Mesothelial cell of epicardium (in vitro differentiated cells): ENCODE measurements around the gene CST3. TPM values are rescaled to one million over a fixed set of nuclear protein-coding genes. Genes with fewer than 3 reads are reported as not detected.

Experiments used
- DNase-seq, 2 experiments: peaks; one replicate each; pipeline ENCODE4 v3.0.0; 2021; ENCODE audit warnings: low spot score in 2 of 2; ENCODE audit not compliant: unreplicated experiment in 2 of 2
- H3K27ac Mint-ChIP-seq: 2 replicates; pipeline ENCODE4 v1.8.0; 2021; ENCODE audit warnings: mixed read lengths
- H3K27me3 Mint-ChIP-seq: 2 replicates; pipeline ENCODE4 v1.8.0; 2021; ENCODE audit warnings: low read depth, mixed read lengths
- H3K36me3 Mint-ChIP-seq: 2 replicates; pipeline ENCODE4 v1.8.0; 2021; ENCODE audit warnings: mixed read lengths
- H3K4me1 Mint-ChIP-seq: 2 replicates; pipeline ENCODE4 v1.8.0; 2021; ENCODE audit warnings: mixed read lengths
- H3K4me3 Mint-ChIP-seq: 2 replicates; pipeline ENCODE4 v1.8.0; 2021; ENCODE audit warnings: mild to moderate bottlenecking, moderate library complexity, mixed read lengths
- H3K9me3 Mint-ChIP-seq: 2 replicates; pipeline ENCODE4 v1.8.0; 2021; ENCODE audit warnings: mixed read lengths
- total RNA-seq: library from RNA; stranded (reverse); gene quantifications from 3 replicates; pipeline ENCODE4 v1.2.1, GENCODE V29; 2021
- TF ChIP-seq, protein P1 (sequence below): fragments of 200-600 bp; sonication (generic); IDR thresholded peaks from one replicate; pipeline ENCODE4 v1.5.0; 2021; ENCODE audit warnings: antibody characterized with exemption; ENCODE audit not compliant: unreplicated experiment

Gene CST3
- total RNA-seq, 1 donor from 2014 or later = 138 TPM

DNA sequence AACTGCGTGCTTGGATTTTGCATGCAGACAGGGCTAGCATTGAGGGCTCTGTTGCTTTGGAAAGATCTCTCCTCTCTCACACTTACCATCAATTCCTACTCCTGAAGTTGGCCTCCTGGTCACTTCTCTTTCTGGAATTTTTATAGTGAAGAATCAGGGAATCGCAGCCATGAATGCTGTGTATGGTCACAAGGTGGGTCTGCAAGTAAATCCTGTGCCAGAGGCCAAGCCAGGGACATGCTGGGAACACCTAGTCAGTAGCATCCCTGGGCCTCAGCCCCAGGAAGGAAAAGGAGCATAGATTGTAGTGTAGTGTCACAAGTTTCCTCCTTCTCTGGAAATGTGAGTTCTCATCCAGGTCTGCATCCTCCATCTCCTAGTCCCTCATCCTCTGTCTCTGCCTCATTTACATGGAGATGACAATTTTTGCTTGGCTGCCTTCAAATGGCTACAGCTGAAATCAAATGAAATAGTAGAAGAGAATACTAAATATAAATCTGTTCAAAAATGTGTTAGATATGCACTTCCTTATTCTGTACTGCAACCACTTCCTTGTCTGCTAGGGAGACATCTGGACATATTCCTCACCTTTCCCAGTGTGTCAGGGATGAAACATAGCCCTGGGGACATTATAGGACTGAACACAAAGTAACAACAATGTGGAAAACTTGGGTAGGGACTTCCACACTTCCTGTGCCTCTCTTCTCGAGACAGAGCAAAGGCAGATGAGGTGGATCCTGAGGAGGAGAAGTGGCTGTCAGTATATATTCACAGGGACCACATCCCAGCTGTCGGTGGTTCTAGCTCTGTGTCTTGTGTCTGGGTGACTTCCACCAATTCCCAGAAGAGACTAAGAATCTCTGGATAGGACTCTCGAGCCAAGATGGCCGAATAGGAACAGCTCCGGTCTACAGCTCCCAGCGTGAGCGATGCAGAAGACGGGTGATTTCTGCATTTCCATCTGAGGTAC, 49.0 kb downstream of the CST3 start:
- Mint-ChIP-seq H3K27ac (no peak overlapping the region), H3K4me3 (peak overlapping the region; percentile 56), H3K36me3 (no peaks in the 10 kb centered on the region), H3K4me1 (no peaks in the 10 kb centered on the region), H3K27me3 (peaks cover 11% of the 10 kb centered on the region), H3K9me3 (no peaks in the 10 kb centered on the region)
- TF ChIP-seq, protein P1, sequence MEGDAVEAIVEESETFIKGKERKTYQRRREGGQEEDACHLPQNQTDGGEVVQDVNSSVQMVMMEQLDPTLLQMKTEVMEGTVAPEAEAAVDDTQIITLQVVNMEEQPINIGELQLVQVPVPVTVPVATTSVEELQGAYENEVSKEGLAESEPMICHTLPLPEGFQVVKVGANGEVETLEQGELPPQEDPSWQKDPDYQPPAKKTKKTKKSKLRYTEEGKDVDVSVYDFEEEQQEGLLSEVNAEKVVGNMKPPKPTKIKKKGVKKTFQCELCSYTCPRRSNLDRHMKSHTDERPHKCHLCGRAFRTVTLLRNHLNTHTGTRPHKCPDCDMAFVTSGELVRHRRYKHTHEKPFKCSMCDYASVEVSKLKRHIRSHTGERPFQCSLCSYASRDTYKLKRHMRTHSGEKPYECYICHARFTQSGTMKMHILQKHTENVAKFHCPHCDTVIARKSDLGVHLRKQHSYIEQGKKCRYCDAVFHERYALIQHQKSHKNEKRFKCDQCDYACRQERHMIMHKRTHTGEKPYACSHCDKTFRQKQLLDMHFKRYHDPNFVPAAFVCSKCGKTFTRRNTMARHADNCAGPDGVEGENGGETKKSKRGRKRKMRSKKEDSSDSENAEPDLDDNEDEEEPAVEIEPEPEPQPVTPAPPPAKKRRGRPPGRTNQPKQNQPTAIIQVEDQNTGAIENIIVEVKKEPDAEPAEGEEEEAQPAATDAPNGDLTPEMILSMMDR = no peak
- no peak for DNase-seq

DNA sequence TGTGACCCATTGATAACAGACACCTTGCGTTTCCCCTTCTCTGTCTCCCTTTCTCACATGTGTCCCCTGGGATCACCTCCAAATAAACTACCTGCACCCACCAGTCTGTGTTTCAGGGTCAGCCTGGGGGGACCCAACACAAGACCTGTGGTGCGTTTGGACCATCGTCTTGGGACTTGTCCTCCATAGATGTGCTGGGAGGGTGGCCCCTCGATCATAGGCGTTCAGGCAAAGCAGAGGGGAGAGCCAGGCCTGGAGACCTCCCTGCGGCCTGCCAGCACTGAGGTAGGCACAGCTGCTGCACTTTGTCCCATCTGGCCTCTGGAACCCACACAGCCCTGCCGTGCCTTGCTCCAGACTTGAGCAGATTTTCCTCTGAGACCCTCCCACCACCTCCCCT, 50.1 kb downstream of the CST3 start:
- no peak overlapping the region for H3K4me3 Mint-ChIP-seq
- no peaks in the 10 kb centered on the region for H3K36me3 Mint-ChIP-seq
- peaks cover 11% of the 10 kb centered on the region for H3K27me3 Mint-ChIP-seq
- H3K9me3 Mint-ChIP-seq = no peaks in the 10 kb centered on the region
- TF ChIP-seq, protein P1 = no peak
- DNase-seq = no peak
- H3K4me1 Mint-ChIP-seq = no peaks in the 10 kb centered on the region
- no peak overlapping the region for H3K27ac Mint-ChIP-seq

DNA sequence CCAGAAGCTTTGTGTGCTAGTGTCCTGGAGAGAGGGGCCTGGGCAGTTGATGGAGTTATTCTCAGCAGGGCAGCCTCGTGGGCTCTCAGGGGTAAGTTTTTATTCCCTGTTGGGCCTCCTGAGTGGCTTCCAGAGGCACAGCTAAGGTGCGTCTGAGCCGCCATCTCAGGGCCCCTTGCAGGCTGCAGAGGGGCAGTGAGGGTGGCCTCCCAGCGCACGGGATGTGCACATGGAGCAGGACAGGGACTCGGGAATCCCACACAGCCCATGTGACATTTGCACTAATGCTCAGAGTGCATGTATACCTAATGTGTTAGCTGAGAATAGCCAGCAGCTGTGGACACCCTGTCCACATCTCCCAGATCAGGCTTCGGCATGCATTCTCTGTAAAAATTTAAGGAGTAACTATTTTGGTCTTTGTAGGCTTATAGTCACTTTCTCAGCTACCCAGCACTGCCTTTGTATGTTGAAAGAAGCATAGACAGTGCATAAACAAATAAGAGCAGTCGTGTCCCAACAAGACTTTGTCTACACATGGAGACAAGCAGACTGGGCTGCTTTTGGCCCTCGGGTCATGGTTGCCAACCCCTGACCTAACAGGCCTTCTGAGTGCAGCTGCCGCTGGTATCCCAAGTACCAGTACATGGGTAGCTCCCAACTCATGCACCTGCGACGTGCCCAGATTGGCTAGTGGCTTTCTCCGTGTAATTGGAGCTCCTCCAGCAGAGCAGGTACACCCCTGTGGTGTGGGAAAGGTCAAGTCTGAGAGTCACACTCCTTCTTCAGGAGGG, 50.8 kb downstream of the CST3 start:
- Mint-ChIP-seq H3K9me3 (no peaks in the 10 kb centered on the region), H3K27ac (no peak overlapping the region), H3K27me3 (peaks cover 11% of the 10 kb centered on the region), H3K36me3 (no peaks in the 10 kb centered on the region), H3K4me1 (no peaks in the 10 kb centered on the region), H3K4me3 (no peak overlapping the region)
- TF ChIP-seq, protein P1 = no peak
- no peak for DNase-seq

DNA sequence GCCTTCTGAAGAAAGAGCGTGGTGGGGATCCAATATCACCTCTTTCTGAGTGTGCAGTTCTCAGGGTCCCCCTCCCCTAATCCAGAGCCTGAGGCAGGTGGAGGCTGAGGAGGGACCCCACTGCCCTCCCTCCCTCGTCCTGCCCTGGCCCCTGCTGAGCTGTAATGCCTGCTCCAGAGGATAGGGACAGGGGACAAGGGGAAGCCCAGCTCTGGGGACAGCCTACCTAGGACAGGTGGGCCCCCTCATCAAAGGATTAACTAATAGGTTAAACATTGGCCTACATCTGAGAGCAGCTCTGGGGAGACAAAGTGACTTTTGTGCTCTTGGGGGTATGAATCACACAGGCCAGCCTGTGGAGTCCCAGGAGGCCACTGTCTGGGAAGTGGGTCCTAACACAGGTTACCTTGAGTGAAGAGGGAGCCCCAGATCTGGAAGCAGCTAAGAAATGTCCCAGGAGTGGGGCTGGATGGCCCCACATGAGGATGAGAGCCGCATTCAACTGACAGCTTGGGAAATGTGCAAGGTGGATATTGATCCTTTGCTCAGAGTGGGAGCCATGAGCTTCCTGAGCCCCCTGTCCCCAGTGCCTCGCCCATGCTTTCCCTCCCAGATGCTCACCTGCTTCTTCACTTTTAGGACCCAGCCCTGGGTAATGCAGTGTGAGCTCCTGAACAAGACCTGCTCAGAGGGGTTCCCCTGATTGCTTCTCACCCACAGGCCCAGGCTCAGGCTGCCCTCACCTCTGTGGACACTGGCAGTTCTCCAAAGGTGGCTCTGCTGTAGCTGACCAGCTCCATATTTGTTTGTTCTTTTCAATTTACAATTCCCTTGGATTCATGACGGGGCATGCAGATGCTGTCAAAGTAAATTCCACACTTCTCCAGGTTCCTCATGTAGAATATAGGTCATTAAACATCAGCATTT, 51.7 kb downstream of the CST3 start:
- peaks cover 11% of the 10 kb centered on the region for H3K27me3 Mint-ChIP-seq
- no peaks in the 10 kb centered on the region for H3K36me3 Mint-ChIP-seq
- no peak overlapping the region for H3K27ac Mint-ChIP-seq
- TF ChIP-seq, protein P1 = no peak
- H3K9me3 Mint-ChIP-seq = peaks cover 2% of the 10 kb centered on the region
- no peaks in the 10 kb centered on the region for H3K4me1 Mint-ChIP-seq
- no peak overlapping the region for H3K4me3 Mint-ChIP-seq
- no peak for DNase-seq

DNA sequence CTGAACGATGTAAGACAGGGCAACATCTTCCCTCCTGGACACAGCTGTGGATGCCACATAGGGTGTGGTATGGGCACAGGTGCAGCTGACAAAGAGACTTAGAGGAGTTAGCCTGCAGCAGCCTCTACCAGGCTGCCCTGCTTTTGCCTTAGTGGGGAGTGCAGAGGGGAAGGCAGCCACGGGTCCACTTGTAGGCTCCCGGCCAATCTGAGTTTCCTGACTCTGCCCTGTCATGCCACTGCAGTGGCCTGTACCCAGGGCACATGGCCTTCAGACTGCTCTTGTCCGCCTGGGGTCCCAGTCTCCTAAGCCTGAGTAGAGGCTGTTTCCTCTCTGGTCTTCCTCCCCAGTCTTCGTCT, 52.3 kb downstream of the CST3 start:
- no peak for DNase-seq
- H3K27ac Mint-ChIP-seq = no peak overlapping the region
- H3K4me1 Mint-ChIP-seq = no peaks in the 10 kb centered on the region
- H3K36me3 Mint-ChIP-seq = no peaks in the 10 kb centered on the region
- peaks cover 7% of the 10 kb centered on the region for H3K9me3 Mint-ChIP-seq
- H3K27me3 Mint-ChIP-seq = peaks cover 11% of the 10 kb centered on the region
- H3K4me3 Mint-ChIP-seq = no peak overlapping the region
- TF ChIP-seq, protein P1 = no peak
